Hepatocyte (in vitro differentiated cells): ENCODE results near the gene TSPEAR.

Experiments
- EZH2phosphoT487 ChIP-seq: fragments of 200-600 bp; sonication (generic); IDR thresholded peaks from one replicate; pipeline ENCODE4 v1.6.1; 2018; ENCODE audit warnings: antibody characterized with exemption, mild to moderate bottlenecking, low read depth, moderate library complexity; ENCODE audit not compliant: unreplicated experiment, severe bottlenecking
- TF ChIP-seq, protein P1 (sequence below): fragments of 200-600 bp; sonication (generic); IDR thresholded peaks from 2 replicates; pipeline ENCODE4 v1.5.1; 2016; ENCODE audit warnings: antibody characterized with exemption, mild to moderate bottlenecking; ENCODE audit not compliant: poor library complexity

GRCh38 chr21:44525391-44526095 lies 185.8 kb downstream of the TSPEAR start:
- TF ChIP-seq, protein P1, sequence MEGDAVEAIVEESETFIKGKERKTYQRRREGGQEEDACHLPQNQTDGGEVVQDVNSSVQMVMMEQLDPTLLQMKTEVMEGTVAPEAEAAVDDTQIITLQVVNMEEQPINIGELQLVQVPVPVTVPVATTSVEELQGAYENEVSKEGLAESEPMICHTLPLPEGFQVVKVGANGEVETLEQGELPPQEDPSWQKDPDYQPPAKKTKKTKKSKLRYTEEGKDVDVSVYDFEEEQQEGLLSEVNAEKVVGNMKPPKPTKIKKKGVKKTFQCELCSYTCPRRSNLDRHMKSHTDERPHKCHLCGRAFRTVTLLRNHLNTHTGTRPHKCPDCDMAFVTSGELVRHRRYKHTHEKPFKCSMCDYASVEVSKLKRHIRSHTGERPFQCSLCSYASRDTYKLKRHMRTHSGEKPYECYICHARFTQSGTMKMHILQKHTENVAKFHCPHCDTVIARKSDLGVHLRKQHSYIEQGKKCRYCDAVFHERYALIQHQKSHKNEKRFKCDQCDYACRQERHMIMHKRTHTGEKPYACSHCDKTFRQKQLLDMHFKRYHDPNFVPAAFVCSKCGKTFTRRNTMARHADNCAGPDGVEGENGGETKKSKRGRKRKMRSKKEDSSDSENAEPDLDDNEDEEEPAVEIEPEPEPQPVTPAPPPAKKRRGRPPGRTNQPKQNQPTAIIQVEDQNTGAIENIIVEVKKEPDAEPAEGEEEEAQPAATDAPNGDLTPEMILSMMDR = no peak
- no peak for TF ChIP-seq EZH2phosphoT487
